ENCODE data around the gene EXOSC10.
"Not testable (repeated sequence)": the region's sequence is repeated elsewhere in the genome, so short reads cannot be mapped to it uniquely, and the experiment has no call there.

Gene EXOSC10

DNA sequence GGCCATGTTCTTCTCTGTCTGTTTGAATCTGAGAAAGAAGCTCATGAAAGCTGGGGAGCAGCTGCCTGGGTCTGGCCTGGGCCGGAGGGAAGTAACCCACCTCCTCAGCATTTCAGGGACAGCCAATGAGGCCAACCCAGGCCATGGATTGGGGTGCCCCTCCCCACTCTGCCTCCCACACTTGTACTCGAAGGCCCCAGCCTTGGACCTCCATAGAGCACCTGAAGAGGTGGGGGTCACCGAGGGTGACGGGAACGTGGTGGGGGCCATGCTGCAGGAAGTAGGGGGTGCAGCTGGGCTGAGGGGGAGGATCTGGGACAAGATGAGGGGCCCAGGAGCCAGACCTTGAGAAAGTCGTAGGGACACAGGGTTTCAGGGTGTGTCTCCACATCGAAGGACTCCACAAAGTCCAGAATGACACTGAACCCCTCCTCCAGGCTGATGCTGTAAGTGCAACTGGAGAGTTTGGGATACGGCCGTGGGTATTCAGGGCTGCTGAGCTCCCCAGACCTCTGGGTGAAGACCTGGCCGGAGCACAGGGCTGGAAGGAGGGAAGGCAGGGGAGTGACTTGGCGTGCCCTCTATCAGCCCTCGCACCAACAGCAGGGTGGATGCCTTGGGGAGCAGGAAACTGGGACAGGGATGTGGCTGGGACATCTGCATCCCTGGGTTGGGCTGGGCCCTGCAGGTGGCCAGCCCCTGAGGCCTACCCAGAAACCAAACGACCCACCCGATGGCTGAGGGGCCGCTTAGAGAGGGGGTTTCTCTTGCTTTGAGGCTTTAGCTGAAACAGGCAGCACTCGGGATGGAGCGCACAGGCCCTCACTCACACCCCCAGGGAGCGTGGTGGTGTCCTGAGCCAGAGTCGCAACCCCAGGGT is 56.4 kb downstream of the EXOSC10 start:
- DNase-seq, result no peak

DNA sequence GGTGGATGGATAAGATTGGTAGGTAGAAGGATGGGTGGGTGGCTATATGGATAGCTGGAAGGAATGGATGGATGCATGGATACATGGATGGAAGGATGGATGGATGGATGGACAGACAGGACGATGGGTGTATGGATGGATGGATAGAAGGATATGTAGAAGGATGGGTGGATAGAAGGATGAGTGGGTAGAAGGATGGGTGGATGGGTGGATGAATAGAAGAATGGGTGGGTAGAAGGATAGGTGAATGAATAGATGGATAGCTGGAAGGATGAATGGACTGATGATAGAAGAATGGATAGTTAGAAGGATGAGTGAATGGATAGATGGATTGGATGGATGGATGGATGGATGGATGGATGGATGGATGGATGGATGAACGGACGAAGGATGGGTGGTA is 57.6 kb downstream of the EXOSC10 start:
- no peak for DNase-seq

DNA sequence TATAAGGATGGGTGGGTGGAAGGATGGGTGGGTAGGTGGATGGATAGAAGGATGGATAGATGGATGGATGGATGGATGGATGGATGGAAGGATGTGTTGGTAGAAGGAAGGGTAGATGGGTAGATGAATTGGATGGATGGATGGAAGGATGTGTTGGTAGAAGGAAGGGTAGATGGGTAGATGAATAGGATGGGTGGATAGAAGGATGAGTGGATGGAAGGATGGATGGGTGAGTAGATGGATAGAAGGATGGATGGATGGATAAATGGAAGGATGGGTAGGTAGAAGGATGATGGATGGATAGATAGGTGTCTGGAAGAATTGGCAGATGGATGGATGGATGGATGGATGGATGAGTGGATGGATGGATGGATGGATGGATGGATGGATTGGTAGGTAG is 58.6 kb downstream of the EXOSC10 start:
- DNase-seq, result no peak

DNA sequence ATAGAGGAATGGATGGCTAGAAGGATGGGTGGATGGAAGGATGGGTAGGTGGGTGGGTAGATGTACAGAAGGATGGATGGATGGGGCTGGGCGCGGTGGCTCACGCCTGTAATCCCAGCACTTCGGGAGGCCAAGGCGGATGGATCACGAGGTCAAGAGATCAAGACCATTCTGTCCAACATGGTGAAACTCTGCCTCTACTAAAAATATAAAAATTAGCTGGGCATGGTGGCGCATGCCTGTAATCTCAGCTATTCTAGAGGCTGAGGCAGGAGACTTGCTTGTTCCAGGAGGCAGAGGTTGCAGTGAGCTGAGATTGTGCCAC is 59.6 kb downstream of the EXOSC10 start:
- DNase-seq, result not testable (repeated sequence)

DNA sequence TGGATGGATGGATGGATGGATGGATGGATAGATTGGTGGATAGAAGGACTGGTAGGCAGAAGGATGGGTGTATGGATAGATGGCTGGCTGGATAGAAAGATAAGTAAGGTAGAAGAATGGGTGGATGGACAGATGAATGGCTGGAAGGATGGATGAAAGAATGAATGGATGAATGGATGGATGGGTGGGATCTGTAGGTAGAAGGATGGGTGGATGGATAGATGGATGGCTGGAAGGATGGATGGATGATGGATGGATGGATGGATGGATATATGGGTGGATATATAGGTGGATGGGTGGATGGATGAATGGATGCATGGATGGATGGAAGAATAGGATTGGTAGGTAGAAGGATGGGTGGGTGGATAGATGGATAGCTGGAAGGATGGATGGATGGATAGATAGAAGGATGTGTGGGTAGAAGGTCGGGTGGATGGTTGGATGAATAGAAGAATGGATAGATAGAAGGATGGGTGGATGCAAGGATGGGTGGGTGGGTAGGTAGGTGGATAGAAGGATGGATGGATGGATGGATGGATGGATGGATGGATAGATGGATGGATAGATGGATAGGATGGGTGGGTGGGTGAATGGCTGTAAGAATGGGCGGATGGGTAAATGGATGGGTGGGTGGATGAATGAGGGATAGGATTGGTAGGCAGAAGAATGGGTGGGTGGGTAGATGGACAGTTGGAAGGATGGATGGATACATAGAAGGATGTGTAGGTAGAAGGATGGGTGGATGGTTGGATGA is 60.1 kb downstream of the EXOSC10 start:
- no peak for DNase-seq

DNA sequence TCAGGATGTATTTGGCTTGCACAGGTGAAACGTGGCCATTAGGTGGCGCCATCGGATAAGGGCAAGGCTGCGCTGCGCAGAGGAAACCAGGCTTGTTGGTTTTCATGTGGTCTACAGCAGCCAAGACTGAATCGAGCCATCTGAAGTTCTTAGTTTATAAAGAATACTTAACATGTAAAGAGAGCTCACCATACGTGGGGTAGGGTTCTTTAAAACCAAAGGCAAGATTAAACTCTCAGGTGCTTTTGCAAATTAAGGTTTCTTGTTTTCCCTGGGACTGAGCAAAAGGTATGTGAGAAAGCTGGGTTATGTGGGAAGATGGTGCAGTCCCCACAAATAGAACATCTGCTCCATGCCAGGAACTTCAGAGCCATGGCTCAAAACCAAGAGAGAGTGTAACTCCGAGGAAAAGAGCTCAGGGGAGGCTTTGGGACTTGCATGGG is 61.9 kb downstream of the EXOSC10 start:
- DNase-seq, result peak; percentile 74

DNA sequence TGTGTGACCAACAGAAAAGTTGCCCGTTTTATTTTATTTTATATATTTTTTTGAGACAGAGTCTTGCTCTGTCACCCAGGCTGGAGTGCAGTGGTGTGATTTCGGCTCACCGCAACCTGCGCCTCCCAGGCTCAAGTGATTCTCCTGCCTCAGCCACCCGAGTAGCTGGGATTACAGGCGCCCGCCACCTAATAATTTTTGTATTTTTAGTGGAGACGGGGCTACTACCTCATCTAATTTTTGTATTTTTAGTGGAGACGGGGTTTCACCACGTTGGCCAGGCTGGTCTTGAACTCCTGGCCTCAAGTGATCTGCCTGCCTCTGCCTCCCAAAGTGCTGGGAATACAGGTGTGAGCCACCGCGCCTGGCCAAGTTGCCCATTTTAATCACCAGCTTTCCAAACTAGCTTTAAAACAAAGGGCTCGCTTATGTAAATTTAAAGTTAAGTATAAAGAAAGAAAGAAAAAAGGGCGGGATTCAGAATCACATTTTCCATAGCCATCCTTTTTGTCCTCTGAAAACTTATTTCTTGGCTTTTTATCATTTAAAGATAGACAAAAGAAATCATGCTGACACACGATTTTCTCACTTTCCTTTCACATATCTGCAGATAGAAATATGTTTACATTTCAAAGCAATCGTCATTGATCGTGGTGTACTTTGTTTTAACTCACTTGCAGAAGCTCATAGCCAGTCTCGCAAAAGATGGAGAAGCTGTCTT is 62.5 kb downstream of the EXOSC10 start:
- DNase-seq, result not testable (repeated sequence)

DNA sequence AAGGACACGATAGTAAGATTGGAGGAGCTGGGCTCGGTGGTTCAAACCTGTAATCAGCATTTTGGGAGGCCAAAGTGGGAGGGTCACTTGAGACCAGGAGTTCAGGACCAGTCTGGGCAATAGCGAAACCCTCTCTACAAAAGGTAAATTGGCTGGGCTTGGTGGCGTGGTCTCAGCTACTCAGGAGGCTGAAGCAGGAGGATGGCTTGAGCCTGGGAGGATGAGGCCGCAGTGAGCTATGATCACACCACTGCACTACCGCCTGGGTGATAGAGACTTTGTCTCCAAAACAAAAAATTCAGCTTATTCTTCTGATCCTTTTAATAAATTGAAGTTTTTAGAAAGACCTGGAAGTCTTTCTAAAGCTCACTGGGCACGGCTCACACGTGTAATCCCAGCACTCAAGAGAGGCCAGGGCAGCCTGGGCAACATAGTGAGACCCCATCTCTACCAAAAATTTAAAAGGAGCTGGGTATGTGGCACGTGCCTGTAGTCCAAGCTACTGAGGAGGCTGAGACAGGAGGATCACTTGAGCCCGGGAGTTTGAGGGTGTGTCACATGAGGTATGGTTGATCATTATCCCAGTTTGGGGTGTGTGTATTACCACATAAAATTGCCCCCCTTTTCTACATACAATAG is 67.9 kb downstream of the EXOSC10 start:
- no peak for DNase-seq

DNA sequence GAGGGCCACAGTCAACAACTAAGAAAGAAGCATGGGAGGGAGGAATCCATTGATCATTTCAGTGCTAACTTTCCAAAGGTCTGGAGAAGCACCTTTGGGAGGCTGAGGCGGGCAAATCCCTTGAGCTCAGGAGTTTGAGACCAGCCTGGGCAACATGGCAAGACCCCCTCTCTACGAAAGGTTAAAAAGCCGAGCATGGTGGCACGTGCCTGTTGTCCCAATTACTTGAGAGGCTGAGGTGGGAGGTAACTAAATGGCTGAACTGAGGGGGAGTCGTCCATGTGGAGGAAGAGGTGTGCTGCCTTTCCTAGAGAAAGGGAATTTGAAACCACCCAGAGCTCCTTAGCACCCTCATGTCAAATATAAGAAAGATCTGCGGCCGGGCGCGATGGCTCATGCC is 68.8 kb downstream of the EXOSC10 start:
- DNase-seq, result no peak

DNA sequence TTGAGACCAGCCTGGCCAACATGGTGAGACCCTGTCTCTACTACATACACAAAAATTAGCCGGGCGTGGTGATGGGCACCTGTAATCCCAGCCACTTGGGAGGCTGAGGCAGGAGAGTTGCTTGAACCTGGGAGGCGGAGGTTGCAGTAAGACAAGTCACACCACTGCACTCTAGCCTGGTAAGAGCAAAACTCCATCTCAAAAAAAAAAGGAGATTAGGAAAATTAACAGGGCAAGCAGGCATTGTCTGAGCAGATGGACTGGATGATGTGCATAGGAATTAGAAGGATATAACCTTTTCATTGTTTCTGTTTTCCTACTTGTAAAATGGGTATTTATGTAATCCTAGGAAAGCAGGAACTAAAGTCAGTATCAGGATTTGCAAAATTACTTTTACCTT is 71.7 kb downstream of the EXOSC10 start:
- DNase-seq, result no peak

DNA sequence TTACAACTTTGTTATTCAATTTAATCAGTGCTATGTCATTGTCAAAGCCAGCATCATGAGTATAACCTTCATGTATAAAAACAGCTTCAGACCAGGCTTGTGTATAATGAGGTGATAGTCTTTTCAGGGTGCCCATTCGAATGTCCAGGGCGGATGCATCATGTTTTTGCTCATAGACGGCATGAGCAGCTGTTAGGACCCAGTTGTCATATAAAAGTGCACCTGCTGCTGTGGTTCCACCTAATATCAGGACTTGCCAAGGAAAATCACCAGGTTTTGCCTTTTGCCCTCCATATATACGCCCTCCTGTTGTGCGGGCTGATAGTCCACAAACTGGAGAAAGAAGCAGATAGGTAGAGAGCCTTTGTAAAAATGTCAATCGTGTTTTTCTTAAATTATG is 72.4 kb downstream of the EXOSC10 start:
- DNase-seq, result no peak

DNA sequence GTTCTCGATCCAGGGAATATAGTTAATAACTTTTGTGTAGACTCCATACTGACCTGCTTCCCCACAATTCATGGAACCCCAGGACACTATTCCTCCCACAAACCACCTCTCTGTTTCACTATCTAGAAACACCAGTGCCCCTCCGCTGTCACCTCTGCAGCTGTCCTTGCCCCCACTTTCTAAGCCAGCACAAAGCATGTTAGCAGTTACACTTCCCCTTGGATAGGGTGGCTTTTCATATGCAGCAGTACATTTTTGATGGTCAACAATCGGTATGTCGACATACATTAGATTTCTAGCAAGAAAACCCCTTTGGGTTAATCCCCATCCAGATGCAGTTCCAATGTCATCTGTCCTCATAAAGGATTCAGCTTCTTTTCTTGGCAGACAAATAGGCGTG is 72.8 kb downstream of the EXOSC10 start:
- DNase-seq, result peak; percentile 48

DNA sequence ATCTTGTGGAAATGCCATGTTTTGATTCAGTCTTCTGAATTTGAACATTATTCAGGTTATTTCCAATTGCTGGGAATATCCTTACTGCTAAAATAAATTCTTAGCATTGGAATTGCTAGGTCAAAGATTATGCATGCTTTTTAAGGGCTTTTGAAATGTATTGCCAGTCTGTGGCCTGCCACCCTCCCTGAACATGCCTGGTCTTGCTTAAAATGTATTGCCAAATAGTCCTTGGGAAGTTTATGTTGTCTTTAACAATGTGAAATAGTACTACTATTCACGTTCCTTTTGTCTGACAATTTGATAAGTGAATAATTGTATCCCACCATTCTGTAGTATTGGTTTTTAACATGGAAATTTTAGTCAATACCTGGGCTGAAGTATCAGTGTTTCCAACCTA is 73.6 kb downstream of the EXOSC10 start:
- DNase-seq, result no peak

DNA sequence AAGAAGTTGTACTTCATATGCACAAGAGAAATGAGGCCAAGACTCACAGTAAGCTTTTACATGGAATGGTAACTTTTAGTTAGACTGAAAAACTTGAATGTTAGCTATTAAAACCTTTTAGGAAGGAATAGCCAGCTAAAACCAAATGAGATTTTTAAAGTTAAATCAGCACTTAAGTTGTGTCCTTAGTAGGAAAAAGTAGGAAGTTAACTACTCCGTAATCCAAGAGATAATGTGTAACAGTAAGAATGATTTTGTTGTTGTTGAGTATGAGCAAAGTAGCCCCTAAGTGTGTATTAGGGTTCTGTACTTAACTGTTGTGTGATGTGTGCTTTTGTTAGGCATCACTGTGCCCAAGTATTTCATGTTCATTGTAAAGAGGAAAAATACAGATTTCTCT is 74.1 kb downstream of the EXOSC10 start:
- no peak for DNase-seq

DNA sequence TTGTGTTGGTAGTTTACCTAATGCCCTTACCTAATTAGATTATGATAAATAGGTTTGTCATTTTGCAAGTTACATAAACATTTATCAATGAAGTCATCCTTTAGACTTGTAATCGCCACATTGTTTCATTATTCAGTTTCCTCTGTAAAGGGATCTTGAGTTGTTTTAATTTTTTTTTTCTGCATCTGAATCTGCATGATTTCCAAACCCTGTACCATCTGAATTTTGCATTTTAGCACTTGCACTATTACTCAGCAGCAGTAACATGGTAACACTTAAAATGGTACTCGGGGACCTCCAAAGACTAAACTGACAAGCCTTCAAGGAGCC is 74.8 kb downstream of the EXOSC10 start:
- no peak for DNase-seq

DNA sequence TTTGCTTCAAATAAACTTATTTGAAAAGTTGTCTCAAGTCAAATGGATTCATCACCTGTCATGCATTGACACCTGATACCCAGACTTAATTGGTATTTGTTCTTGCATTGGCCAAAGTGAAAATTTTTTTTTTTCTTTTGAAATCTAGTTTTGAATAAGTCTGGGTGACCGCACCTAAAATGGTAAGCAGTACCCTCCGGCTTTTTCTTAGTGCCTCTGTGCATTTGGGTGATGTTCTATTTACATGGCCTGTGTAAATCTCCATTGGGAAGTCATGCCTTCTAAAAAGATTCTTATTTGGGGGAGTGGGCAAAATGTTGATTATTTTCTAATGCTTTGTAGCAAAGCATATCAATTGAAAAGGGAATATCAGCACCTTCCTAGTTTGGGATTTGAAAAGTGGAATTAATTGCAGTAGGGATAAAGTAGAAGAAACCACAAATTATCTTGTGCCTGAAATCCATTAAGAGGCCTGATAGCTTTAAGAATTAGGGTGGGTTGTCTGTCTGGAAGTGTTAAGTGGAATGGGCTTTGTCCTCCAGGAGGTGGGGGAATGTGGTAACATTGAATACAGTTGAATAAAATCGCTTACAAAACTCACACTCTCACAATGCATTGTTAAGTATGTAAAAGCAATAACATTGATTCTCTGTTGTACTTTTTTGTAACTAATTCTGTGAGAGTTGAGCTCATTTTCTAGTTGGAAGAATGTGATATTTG is 75.4 kb downstream of the EXOSC10 start:
- no peak for DNase-seq

DNA sequence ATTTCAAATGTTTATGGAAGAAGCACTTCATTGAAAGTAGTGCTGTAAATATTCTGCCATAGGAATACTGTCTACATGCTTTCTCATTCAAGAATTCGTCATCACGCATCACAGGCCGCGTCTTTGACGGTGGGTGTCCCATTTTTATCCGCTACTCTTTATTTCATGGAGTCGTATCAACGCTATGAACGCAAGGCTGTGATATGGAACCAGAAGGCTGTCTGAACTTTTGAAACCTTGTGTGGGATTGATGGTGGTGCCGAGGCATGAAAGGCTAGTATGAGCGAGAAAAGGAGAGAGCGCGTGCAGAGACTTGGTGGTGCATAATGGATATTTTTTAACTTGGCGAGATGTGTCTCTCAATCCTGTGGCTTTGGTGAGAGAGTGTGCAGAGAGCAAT is 76.5 kb downstream of the EXOSC10 start:
- DNase-seq, result no peak

DNA sequence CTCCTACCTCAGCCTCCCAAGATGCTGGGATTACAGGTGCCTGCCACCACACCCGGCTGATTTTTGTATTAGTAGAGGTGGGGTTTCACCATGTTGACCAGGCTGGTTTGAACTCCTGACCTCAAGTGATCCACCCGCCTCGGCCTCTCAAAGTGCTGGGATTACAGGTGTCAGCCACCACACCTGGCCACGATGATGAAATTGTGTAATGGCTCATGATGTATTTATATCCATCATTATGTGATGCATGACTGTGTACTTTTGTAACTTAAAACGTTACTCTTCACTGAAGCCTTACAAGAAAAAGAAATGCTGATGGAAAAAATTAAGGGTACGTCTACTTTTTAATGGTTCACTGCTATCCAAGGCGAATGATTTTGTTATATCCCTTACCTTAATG is 79.7 kb downstream of the EXOSC10 start:
- no peak for DNase-seq

DNA sequence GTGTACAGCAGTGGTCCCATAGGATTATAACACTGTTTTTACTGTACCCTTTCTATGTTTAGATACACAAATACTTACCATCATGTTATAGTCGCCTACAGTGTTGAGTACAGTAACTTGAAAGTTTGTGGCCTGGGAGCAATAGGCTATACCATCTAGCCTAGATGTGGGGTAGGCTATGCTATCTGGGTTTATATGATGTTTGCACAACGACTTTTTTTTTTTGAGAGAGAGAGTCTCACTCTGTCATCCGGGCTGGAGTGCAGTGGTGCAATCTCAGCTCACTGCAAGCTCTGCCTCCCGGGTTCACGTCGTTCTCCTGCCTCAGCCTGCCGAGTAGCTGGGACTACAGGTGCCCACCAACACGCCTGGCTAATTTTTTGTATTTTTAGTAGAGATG is 80.3 kb downstream of the EXOSC10 start:
- not testable (repeated sequence) for DNase-seq
